Heart left ventricle (tissue), 13 donors: ENCODE measurements around the gene TMC5.

Source experiments
- CTCF ChIP-seq, 12 donors: fragments of 200-600 bp; sonication (generic) in 4 of 12; IDR thresholded peaks; one replicate each; pipeline versions ENCODE4 v1.5.0 to v1.8.0; 2018 to 2022; ENCODE audit warnings: antibody characterized with exemption in 12 of 12, mild to moderate bottlenecking in 5 of 12
- POLR2A ChIP-seq, 2 donors: fragments of 450-650 bp; IDR thresholded peaks; one replicate each; pipeline ENCODE4 v1.6.1; 2017; ENCODE audit warnings: antibody characterized with exemption in 2 of 2, mild to moderate bottlenecking in 2 of 2, moderate library complexity in 2 of 2
- donor health status: ischemic (EF 13 %, LVEDD 7.1; RV severe dilation, severe dysfunction).
- donor health status: DM: no; HTN: yes; CAD: no.
- donor health status: DM: no; HTN: no; CAD: no.
- donor health status: ischemic (EF 25% LVEDD 6.9; RV normal size, moderate dysfunction).
- donor health status: ischemic (EF 25% LVEDD 5.7; RV mildly dilated, moderate dysfunction).
- donor health status: ischemic (EF 35%, LVEDD 5.7; RV mildly dilated, moderate dysfunction).
- donor health status: nonischemic (EF 11% LVEDD 7.7; RV severe dilation, severe dysfunction).
- donor health status: DM: yes; HTN: yes; CAD: no.
- donor health status: PGD.
- donor health status: ischemic (EF 29% LVEDD 5.4; RV normal size, mild dysfunction).
- donor health status: nonischemic (EF 23%, LVEDD 6.1; RV moderate dilation, normal function).

GRCh38 chr16:19499481-19499880 is 81.8 kb downstream of the TMC5 start:
- TF ChIP-seq CTCF (IDR thresholded peaks at IDR 0.05) (no peak), POLR2A (IDR thresholded peaks at IDR 0.05) (no peak)
